Ishikawa (cell line): ENCODE results near the gene EIF5A2.

Source experiments
- CEBPB ChIP-seq: IDR thresholded peaks from 2 replicates; pipeline ENCODE4 v1.6.1; 2012
- EGR1 ChIP-seq: IDR thresholded peaks from 2 replicates; pipeline ENCODE4 v1.6.1; 2012
- EP300 ChIP-seq: IDR thresholded peaks from 2 replicates; pipeline ENCODE4 v1.6.1; 2012; ENCODE audit warnings: borderline replicate concordance
- MAX ChIP-seq: IDR thresholded peaks from 2 replicates; pipeline ENCODE4 v1.6.1; 2012
- NFIC ChIP-seq: IDR thresholded peaks from 2 replicates; pipeline ENCODE4 v1.6.1; 2012
- RAD21 ChIP-seq: IDR thresholded peaks from 2 replicates; pipeline ENCODE4 v1.6.1; 2012; ENCODE audit warnings: low read depth
- REST ChIP-seq: IDR thresholded peaks from 2 replicates; pipeline ENCODE4 v1.6.1; 2012; ENCODE audit warnings: low read depth, mild to moderate bottlenecking
- TAF1 ChIP-seq: IDR thresholded peaks from 2 replicates; pipeline ENCODE4 v1.6.1; 2012; ENCODE audit warnings: low read depth, mild to moderate bottlenecking
- TF ChIP-seq, protein P1 (sequence below): IDR thresholded peaks from 2 replicates; pipeline ENCODE4 v1.6.1; 2012

- TF ChIP-seq MAX: no peak
- TF ChIP-seq EP300: no peak
- no peak for TF ChIP-seq REST
- no peak for TF ChIP-seq CEBPB
- TF ChIP-seq RAD21: no peak
- TF ChIP-seq, protein P1, sequence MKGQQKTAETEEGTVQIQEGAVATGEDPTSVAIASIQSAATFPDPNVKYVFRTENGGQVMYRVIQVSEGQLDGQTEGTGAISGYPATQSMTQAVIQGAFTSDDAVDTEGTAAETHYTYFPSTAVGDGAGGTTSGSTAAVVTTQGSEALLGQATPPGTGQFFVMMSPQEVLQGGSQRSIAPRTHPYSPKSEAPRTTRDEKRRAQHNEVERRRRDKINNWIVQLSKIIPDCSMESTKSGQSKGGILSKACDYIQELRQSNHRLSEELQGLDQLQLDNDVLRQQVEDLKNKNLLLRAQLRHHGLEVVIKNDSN: no peak
- TF ChIP-seq TAF1: no peak
- TF ChIP-seq EGR1: no peak
- TF ChIP-seq NFIC: no peak
These were observed 2.6 kb downstream of the EIF5A2 start for GRCh38 chr3:170905862-170906261.
